Brain pericyte (primary cell): ENCODE data around the gene CRABP2.

Experiments
- DNase-seq: peaks from one replicate; pipeline ENCODE4 v3.0.0-alpha.2; 2012; ENCODE audit warnings: low read depth, low spot score

The CRABP2 gene

DNA sequence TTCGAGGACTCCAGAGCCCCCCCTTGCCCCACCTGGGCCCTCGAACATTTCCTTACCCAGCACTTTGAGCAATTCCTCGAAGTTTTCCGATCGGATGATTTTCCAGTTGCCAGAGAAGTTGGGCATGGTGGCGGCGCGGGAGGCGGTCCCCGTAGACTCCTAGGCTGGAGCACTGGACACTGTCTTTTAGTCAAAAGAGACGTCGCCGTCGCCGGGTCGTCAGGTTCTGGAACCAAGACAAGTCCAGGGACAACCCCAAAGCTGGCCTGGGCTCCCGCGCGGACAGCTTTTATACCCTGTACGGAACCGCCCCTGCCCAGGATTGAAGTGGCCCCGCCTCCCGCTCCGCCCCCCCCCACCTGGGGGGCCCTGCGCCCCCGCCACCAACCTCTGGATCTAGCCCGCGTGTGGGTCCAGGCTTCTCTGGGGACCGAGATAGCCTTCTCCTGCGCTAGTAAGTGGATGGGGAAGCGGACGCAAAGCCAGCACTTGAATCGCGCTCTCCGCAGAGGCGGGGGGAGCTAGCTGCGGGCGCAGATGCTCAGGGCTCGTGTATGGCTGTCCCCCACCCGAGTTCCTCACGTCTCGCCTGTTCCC, at the start of gene CRABP2:
CRABP2 (minus strand) TSS at position 263 of the 597 bp plus-strand sequence; CDS start at position 126, 137 bp downstream.
- DNase-seq: no peak

DNA sequence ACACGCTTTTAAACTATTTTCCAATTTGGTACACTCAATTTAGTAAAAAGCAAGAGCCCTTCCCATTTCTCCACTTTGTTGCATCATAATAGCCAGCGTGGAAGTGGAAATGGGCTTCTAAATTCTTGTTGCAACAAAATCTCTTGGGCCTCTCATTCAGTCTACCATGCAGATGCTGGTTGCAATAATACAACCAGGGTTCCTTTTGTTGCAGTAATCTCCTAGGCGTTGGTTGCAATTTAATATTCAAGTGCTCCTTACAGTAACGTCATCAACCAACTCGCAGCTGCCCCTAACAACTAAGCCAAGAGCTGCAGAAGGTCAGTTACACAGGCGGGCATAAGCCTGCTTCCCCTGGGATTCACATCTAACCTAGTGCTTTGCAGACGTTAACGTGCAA, 48.8 kb upstream of the CRABP2 start:
- DNase-seq: no peak

DNA sequence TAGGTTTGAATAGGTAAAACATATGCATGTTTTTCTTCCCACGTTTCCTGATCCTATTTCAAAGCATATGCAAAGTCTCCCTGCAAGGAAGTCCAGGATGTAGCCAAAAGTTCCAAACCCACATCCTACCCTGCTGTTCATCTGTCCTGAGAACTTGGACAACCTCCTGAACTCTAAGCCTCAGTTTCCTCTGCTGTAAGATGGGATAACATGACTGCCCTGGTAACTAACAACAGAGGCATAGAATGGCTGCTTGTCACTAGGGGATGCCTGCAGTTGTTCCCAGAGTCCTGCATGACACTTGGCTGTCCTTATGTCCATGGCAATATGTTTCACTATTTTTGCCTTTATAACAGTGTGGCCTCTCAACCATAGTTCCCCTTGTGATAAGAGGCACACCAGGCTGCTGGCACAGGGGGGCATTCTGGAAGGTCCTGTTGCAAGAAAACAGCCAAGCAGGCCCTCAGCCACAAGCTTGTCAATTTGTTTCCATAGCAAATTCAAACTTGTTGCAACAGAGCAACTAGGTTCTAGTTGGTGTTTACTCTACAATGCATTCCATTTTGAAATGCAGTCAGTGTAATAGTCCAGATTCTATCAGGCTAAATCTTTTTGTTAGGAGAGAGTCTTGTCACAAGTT, 47.6 kb upstream of the CRABP2 start:
- DNase-seq: no peak

DNA sequence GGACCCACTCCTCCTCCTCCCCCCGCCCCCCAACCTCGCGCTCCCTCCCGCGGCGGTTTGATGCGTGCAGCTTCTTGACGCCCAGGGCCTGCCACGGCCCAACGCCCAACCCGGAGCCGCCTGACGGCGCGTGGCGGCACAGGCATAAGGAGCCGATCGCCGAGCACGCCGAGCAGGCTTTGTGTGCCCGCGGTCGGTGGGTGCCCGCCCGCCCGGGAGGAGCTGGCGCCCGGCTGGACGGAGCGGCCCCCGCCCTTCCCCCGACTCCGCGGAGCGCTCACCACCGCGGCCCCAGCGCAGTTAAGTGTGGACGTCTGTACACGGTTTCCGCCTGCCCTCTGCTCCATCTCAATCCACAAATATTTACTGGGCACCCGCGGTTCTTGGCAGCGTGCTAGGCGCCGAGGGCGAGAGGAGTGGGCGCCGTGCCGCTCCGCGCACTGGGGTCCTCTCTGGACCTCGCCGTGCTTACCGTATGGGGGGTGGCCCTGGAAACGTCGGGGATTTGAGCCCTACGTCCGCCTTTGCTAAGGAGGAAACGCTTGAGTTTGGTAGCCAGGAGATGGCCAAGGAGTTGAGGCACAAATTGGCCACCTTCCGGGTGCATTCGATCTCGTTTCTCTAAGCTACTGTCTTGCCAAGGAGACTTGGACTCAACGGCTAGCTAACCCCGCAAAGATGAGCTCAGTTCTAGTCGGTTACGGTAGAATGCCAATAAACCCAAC, 46.5 kb upstream of the CRABP2 start:
- peak; percentile 91 for DNase-seq

DNA sequence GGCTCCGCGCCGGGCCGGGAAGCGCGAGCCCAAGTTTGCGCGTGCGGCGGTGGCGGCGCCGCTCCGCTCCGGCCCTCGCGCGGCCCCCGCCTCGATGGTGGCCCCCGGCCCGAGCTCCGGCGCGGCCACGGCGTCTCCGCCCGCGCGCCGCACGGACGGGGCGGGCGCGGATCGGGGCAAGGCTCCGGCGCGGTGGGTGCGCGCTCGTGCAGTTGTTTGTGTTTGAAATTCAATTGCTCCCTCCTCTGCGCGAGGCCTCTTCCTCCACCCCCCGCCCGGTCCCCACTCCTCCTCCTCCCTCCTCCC, 46.0 kb upstream of the CRABP2 start, which contains the start of gene HDGF:
HDGF (minus strand) TSS at position 225 of the 306 bp plus-strand sequence. CDS start 246 bp downstream, outside the sequence.
- DNase-seq: no peak

DNA sequence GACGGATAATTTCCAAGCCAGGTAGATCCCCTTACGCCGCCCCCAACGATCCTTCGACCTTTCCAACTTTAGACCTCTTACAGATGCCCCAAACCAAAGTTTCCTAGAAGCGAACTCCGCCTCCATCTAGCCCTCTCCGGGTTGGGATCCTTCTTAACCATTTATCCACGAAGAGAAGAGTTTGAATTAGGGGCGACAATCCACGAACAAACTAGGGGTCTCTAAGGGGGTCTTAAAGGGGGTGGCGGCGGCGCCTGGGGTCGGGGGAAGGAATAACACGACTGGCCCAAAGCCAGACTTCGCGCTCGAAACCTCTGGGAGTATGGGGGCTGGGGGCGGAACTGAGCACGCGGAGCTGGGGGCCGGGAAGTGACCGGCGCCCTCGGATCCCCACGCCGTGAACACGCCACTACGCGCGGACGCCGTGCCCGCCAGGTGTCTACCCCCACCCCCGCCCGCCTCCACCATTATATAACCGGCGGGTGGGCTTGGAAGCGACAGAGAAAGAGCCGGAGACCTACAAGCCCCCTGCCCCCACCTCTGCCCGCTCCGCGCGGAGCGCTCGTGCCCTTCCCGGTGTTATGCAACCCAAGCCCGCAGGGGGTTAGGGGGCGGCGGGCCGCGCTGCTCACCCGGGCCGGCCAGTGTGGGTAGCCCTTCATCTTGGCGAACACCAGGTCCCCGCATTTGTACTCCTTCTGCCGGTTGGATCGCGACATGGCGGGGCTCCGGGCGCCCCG, 45.5 kb upstream of the CRABP2 start:
- DNase-seq: no peak

DNA sequence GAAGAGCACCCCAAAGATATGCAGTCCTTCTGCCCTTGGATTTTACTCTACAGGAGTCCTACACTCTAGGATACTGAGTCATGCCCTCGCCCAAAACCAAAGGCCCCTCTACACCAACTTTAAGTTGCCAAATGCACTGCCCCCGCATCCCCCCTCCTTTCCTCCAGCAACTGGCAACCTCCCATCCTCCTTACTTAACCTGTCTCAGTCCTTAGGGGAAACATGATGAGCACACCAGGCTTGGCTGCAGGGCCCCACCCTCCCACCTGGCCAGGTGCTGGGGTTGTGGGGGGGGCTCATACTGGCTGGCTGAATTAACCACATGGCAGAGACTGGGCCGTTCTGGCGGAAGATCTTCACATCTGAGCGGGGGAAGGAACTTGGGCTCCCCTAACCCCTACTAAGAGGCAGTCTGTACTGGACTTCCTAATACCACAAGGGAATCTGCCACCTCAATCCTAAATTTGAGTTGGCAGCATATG, 44.8 kb upstream of the CRABP2 start:
- no peak for DNase-seq

DNA sequence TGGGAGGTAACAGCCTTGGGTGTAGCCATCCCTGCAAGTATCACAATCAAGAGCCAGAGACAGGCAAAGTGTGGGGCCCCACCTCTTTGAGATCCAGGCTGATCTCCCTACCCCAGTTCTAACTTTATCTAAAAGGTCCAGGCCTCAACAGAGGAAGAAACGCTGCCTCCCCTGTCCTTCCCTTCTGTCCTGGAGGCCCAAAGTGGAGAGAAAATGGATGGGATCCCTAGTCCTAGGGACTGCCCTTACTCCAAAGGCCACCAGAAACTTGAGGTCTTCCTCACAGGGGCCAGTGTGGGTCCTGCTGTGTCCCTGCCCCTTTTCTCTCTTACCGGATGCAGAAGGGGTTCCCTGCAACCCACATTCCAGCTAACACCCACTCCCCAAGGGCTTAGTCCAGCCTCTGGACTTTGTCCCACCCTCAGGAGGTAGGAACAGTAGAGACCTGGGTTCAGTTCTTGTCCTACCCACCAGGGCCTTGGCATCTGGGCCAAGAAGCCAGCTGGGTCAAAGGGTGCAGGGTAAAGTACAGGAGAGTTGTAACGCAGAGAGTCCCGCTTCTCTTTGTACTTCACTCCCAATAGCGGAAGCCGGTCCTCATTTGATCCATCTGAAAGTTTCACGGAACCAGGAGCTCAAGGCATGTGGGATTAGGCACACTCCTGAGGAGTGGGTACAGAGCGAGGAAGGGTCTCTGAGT, 44.2 kb upstream of the CRABP2 start:
- DNase-seq: no peak

DNA sequence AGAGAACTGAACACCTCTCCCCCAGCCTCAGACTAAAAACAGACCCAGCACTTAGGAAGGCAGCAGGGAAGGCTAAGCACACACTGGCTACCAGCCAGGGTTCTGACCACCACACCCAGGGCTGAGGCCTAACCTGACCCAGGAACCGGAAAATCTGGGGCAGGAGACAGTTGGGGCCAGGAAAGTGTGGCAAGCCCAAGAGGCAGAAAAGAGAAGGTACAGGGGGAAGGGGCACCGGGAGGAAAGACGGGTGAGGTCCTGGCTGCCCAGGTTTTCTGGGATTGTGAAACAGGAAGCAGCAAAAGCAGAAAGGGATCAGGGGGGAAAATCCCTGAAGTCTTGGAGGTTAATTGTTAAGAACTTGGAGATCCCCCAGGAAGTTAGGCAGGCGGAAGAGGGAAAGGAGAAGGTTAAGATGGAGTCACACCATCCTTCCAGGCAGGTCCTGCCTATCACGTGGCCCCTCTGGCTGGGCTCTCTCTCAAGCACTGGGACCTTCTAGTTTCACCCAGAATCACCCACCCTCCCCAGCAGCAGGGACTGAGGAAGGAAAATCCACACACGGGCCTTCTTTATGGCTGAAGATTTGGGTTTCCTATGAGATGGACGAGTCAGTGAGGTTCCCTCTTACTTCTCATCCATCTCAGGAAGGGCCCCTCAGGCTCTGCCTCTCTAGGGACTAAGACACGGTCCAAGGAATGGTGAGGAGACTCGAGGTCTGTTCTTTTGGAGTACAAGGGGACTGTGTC, 43.5 kb upstream of the CRABP2 start:
- DNase-seq: no peak

DNA sequence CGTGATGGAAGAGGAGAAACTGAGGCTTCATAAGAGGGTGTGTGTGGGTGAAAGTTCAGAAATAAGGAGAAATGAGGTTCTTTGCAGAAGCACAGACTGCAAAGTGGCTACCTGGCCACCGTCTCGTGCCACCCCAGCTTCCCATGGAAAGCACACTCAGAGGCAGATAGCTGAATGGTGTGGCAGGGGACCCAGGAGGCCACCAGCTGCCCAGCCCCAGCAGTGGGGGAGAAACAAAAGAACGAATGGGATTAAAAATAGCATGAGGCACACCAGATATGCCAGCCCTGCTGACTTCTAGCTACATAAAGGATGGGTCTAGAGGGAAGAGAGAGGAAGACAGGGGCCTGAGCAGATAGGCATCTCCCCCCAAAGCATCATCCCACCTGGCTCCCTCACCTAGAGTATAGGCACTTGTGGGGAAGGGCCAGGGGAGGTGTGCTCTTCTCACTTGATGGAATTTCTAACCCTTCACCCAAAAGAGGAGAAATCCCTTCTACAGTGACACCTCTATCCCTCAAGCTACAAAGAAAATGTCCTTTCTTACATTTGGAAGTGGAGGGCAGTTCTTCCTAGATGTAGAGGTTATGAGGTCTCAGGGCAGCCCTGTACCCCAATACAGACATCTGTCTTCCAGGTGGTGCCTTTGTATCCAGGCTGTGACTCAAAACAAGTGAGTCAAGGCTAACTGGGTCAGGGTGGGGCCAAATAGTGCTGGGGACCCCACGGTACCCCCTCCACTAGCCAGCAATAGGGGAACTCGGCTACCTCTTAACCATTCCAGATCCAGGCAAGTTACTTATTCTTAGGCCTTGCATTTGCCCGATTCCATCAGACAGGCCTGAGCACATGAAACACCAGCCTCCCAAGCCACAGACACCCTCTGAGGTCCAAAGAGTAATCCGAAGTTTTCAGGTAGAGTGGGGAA, 42.6 kb upstream of the CRABP2 start:
- DNase-seq: no peak

DNA sequence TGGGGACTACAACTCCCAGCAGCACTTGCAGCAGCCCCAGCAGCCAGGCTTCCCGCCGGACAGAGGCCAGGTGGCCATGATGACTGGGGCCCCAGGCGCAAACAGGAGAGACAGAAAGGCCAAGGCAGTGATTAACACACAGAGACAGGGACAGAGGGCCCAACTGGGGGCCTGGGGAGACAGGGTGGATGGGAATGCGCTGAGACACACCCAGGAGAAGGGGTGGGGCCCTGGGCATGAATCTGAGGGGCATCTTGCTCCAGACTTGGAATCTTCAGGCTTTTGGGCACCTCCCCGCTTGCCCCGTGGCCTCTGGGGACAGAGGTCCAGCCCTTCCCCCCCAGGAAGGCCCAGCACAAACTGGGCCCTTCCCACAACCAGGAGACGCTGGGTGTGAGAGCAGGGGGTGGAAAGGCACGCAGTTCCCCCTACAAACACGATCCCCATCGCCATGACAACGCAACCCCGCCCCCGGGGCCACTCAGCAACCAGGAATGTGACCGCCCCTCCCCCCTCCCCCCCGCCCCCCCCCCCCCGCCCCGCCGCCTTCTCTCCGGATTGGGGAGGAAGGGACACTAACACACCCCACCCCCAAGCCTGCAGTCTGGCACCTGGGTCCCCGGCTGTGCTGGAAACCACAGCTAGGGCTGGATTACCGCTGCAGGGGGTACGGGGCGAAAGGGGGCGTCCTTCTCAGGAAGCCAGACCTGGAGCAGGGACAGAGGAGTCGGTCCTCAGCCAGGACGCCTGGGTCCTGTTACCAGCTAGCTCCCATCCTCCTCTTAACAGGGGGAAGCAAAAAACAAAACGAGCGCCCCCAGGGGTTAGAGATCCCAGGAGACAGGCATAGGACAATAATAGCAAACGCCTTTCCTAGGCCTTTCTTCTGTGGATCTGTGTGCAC, 41.6 kb upstream of the CRABP2 start:
- DNase-seq: no peak

DNA sequence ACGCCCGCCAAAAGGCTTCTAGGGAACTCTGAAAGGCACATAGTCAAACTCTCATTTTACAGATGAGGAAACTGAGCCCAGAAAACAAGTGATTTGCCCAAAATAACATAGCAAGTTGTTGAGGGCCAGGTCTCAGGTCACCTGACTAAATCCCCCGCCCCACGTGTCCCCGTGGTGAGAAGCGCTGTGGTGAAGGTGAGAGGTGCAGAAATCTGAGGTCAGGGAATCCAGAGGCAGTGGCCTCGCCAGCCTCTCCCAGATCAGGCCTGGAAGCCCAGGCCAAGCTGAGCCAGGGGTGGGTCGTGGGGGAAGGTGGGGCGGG, 41.0 kb upstream of the CRABP2 start:
- DNase-seq: no peak

DNA sequence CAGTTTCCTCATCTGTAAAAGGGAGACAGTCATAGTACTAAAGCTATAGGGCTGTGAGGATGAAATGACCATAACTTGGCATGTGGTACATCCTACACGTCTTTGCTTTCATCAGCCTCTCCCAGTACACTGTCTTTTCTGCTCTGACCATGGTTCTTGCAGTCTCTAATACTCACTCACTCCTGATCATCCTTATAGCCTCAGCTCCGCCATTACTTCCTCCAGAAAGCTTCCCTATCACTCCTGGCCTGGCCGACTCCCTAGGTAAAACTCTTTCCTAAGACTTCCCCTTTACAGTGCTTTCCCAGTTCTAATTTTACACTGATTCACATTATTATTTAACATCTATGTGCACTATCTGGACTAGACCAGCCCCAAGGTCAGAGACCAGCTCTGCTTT, 40.5 kb upstream of the CRABP2 start:
- no peak for DNase-seq

DNA sequence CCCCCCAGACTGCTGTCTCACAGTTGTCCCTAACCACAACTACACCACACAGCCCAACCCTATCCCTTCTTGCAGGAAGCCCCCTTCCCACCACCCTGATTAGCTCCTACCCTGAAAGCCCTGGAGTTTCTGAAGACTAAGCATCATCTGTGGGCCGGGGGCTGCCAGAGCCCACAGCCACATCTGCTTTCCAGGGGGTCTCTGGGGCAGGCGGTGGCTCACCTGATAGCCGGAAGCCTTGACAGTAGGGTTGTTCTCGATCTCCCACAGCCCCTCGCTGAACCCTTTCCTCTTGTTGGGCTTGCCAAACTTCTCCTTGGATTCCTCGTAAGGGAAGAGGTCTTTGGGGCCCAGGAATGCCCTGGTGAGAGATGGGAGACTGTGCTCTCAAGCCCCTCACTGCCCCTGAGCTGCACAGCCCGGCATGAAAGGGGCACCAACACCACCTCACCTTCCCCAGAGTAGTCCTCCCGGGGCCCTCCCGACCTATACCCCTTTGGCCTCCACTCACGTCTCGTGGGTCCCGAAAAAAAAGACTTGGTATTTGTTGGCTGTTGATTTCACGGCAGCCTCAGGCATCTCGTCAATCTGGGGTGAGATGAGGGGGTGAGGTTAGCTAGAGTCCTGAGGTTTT, 39.5 kb upstream of the CRABP2 start:
- DNase-seq: no peak

DNA sequence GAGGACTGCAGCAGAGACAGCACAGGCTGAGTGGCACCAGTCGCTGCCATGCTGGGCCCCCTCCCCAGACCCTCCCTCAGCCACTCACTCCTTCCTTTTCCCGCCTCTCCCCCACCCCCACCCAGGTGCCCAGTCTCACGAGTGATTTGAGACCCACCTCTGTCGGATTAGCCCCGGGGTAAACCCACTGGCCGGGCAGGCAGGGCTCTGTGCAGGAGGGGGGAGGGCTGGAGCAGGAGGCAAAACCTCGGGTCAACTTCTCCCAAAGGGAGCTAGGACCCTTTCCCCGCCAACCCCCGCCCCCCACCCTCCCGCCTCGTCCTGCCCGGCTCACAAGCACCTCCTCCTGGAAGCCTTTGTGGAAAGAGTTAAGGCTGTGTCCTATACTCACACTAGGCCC, 39.0 kb upstream of the CRABP2 start:
- DNase-seq: no peak

DNA sequence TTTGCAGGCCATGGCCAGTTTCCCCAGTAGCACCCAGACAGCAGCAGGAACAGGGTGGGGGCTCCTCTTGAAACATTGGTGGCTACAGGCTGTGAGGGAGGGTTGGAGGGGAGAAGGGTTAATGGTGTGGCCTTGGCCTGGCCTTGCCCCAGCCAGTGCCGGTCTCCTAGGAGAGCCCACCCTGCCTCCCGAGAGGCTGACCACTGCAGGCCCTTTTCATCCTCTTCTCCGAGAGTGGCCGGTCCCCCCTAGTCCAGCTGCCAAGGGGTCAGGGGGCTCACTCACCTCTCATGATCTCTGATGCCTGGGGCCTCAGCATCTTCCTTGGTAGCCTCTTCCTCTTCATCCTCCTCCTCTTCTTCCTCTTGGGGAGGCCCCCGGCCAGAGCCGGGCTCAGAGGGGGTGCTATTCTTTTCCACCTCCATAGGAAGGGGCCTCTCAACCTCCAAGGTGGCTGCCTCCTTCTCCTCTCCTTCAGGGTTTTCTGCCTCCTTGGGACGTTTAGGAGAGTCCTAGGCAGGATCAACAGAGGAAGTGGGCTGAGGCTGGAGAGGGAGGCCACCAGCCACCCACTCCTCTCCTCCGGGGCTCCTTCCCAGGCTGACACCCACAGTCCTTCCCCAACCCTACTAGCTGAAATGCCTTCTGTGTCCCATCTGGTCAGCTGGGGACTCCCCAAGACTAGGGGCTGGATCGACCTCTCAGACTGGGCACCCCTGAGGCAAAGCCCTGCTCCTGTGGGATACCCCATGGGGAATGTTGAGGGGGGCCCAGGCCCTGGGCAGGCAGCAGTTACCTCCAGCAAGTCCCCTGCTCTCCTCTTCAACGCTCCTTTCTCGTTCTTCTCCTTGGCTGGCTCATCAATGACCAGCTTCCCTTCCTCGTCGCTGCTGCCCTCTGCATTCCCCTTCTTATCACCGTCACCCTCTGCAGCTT, 38.3 kb upstream of the CRABP2 start:
- no peak for DNase-seq

DNA sequence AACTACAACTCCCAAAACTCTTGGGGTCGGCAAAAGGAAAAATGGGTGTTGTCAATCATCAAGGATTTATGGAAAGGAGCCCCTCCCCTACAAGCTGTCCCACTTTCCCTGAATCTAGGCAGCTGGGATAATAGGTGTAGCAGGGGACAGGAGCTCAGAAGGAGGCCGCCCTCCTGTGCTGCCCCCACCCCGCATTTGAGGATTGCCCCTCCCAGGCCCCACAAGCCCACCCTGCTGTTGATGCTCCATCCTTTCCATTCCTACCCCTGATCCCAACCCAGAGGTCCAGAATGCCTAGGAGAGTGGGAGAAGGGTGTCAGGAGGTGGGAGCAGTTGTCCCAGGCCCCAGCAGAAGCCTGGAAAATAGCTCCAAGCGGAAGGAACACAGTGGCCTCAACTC, 37.4 kb upstream of the CRABP2 start:
- DNase-seq: no peak
